Right lobe of liver (tissue), 6 donors: ENCODE data around the gene RBMS3. TPM values are rescaled to one million over a fixed set of nuclear protein-coding genes. Genes with fewer than 3 reads are reported as not detected.

Experiments
- ATAC-seq, 4 donors: fragments of 200-7000 bp; cut with Tn5 transposase; one replicate each; pipeline ENCODE4 v1.9.1; 2020; ENCODE audit warnings: mild to moderate bottlenecking in 4 of 4, moderate library complexity in 4 of 4
- DNase-seq, 3 donors: peaks; one replicate each; pipeline ENCODE4 v3.0.0-alpha.2; 2020
- H3K27ac ChIP-seq, 3 donors: fragments of 200-600 bp; one replicate each; pipeline ENCODE4 v1.8.0; 2022
- H3K27me3 ChIP-seq, 2 donors: fragments of 200-600 bp; one replicate each; pipeline ENCODE4 v1.8.0; 2022
- H3K36me3 ChIP-seq, 4 donors: fragments of 200-600 bp; sonication (generic) in 1 of 4; one replicate each; pipeline versions ENCODE4 v1.5.1 to v1.8.0; 2017 to 2022; ENCODE audit warnings: control low read depth in 1 of 4
- H3K4me1 ChIP-seq, 4 donors: fragments of 200-600 bp; sonication (generic) in 1 of 4; one replicate each; pipeline versions ENCODE4 v1.5.1 to v1.8.0; 2017 to 2022; ENCODE audit warnings: control low read depth in 1 of 4
- H3K4me3 ChIP-seq, 3 donors: fragments of 200-600 bp; one replicate each; pipeline ENCODE4 v1.8.0; 2022
- H3K9me3 ChIP-seq, 4 donors: fragments of 200-600 bp; sonication (generic) in 1 of 4; one replicate each; pipeline versions ENCODE4 v1.5.1 to v1.8.0; 2017 to 2022; ENCODE audit warnings: control low read depth in 1 of 4
- POLR2A ChIP-seq: fragments of 450-650 bp; IDR thresholded peaks from one replicate; pipeline ENCODE4 v1.6.1; 2017; ENCODE audit warnings: antibody characterized with exemption, mild to moderate bottlenecking
- WGBS: methylation state at CpG from one replicate; pipeline ENCODE4 v1.1.6; 2018; ENCODE audit warnings: low coverage, low lambda C conversion rate; ENCODE audit not compliant: insufficient coverage; ENCODE audit errors: missing lambda C conversion rate; 5-methylcytosine and 5-hydroxymethylcytosine counted together
- intact Hi-C, 2 donors: fragments of 100-400 bp; cut with DNase I; formaldehyde crosslinking; loops; one replicate each; pipeline versions ENCODE4 v1.11.2 to v1.14.1; 2022
- total RNA-seq, 6 experiments: library from RNA; depleted of rRNA in 2 of 6; stranded (reverse); fragments of >200 nt in 2 of 6; fragmentation: NEBNext Ultra II Directional in 3 of 6; extraction: Animal tissue kit (Norgen Biotek cat#: 25700) in 3 of 6; gene quantifications; one replicate each; pipeline versions ENCODE4 v1.1.0 to v1.2.4, GENCODE V29; 2016 to 2023
- TF ChIP-seq, protein P1 (sequence below), 4 donors: fragments of 200-600 bp in 3 of 4; fragments of 450-650 bp in 1 of 4; IDR thresholded peaks; one replicate each; pipeline versions ENCODE4 v1.5.1 to v1.8.0; 2016 to 2022; ENCODE audit warnings: antibody characterized with exemption in 4 of 4, mild to moderate bottlenecking in 2 of 4
- donor health status: DM: no; HTN: yes; CAD: no.
- donor health status: DM: no; HTN: no; CAD: no.
- donor health status: DM: no; HTN: no; CAD: no.
- donor health status: DM: no; HTN: yes; CAD: no.
- donor health status: DM: no; HTN: yes; CAD: no.

Gene RBMS3
- total RNA-seq, 6 experiments from 2014 or later: 6.3 to 11.5 (median 8.3) TPM

DNA sequence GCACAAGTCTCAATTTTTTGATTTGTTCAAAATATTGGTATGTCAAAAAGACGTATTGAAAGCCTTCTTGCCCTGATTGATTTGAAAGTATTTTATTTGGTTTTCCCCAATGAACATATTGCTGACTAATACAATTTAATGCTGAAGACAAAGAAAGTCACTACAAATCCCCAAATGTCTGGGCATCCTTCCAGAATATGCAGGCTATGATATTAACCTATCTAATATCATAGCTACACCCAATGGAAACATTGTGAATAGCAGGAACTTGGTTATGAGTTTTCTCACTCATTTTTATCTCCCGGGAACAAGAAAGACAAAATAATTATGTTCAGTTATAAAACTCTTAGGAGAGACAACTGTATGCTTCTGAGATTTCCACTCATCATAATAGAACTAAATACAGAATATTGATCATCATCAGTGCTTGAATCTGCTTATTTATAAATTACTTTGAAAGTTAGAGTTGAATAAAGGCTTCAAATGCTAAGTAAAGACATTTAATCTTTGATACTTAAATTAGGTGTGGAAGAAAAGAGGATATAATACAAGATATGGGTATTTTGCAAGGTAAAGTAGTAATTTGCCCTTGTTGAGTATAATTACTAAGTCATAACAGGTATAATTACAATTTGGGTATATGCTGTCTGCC lies 483.9 kb downstream of the RBMS3 start:
- Histone ChIP-seq H3K27ac (no peak overlapping the region), H3K4me3 (no peak overlapping the region), H3K4me1 (peaks cover 0 to 7% (median 0%) of the 10 kb centered on the region in 4 donors), H3K36me3 (no peaks in the 10 kb centered on the region), H3K9me3 (no peaks in the 10 kb centered on the region), H3K27me3 (no peaks in the 10 kb centered on the region)
- DNase-seq (peak in 1 of 3 donors; percentile 50), ATAC-seq (peak; percentile 73 to 95 (median 84))
- intact Hi-C loops: no loop called here
- TF ChIP-seq, protein P1, sequence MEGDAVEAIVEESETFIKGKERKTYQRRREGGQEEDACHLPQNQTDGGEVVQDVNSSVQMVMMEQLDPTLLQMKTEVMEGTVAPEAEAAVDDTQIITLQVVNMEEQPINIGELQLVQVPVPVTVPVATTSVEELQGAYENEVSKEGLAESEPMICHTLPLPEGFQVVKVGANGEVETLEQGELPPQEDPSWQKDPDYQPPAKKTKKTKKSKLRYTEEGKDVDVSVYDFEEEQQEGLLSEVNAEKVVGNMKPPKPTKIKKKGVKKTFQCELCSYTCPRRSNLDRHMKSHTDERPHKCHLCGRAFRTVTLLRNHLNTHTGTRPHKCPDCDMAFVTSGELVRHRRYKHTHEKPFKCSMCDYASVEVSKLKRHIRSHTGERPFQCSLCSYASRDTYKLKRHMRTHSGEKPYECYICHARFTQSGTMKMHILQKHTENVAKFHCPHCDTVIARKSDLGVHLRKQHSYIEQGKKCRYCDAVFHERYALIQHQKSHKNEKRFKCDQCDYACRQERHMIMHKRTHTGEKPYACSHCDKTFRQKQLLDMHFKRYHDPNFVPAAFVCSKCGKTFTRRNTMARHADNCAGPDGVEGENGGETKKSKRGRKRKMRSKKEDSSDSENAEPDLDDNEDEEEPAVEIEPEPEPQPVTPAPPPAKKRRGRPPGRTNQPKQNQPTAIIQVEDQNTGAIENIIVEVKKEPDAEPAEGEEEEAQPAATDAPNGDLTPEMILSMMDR (IDR thresholded peaks at IDR 0.05): peak; percentile 52 to 65 (median 59)
- TF ChIP-seq POLR2A: no peak
- WGBS: 21% methylated on average over 2 of the region's 2 CpGs

GRCh38 chr3:29771602-29772001 lies 490.7 kb downstream of the RBMS3 start:
- H3K9me3 ChIP-seq: no peaks in the 10 kb centered on the region
- 72% methylated on average over 3 of the region's 3 CpGs for WGBS
- no peak overlapping the region for H3K4me3 ChIP-seq
- no peak for DNase-seq
- intact Hi-C loops: no loop called here
- H3K27ac ChIP-seq: no peak overlapping the region
- no peaks in the 10 kb centered on the region for H3K36me3 ChIP-seq
- no peak for ATAC-seq
- H3K4me1 ChIP-seq: no peaks in the 10 kb centered on the region
- no peaks in the 10 kb centered on the region for H3K27me3 ChIP-seq
- TF ChIP-seq, protein P1 (IDR thresholded peaks at IDR 0.05): no peak
- no peak for TF ChIP-seq POLR2A

GRCh38 chr3:29772436-29772835 lies 491.6 kb downstream of the RBMS3 start:
- no peaks in the 10 kb centered on the region for H3K4me1 ChIP-seq
- H3K9me3 ChIP-seq: no peaks in the 10 kb centered on the region
- no peaks in the 10 kb centered on the region for H3K27me3 ChIP-seq
- intact Hi-C loops: no loop called here
- H3K27ac ChIP-seq: no peak overlapping the region
- H3K4me3 ChIP-seq: no peak overlapping the region
- WGBS: 51% methylated on average over 4 of the region's 4 CpGs
- no peak for ATAC-seq
- DNase-seq: no peak
- TF ChIP-seq POLR2A: no peak
- H3K36me3 ChIP-seq: no peaks in the 10 kb centered on the region

GRCh38 chr3:29773481-29773880 lies 492.6 kb downstream of the RBMS3 start:
- H3K36me3 ChIP-seq: no peaks in the 10 kb centered on the region
- H3K27ac ChIP-seq: no peak overlapping the region
- ATAC-seq (no peak), DNase-seq (no peak)
- no peaks in the 10 kb centered on the region for H3K9me3 ChIP-seq
- intact Hi-C loops: no loop called here
- H3K4me3 ChIP-seq: no peak overlapping the region
- H3K27me3 ChIP-seq: no peaks in the 10 kb centered on the region
- peaks cover 0 to 5% (median 0%) of the 10 kb centered on the region in 4 donors for H3K4me1 ChIP-seq
- 91% methylated on average over 4 of the region's 4 CpGs for WGBS
- TF ChIP-seq, protein P1 (IDR thresholded peaks at IDR 0.05): no peak
- no peak for TF ChIP-seq POLR2A

DNA sequence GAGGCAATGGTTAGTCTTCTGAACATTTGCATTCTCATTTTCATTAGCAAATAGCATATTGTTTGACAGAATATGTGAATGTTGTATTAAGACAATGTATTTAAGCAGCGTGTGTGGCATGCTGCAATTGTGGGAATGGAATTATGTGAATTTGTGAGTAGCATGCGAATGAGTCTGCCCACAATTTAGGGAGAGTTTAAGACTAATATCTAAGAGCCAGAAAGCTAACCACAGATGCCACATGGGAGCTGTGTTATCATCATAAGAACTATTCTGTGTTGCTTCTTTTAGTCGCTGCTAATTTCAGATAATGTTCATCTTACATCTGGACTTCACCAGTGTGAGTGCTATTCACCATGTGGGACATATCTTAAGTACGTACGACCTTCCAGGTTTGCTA lies 494.5 kb downstream of the RBMS3 start:
- intact Hi-C loops: no loop called here
- TF ChIP-seq, protein P1 (IDR thresholded peaks at IDR 0.05): no peak
- TF ChIP-seq POLR2A: no peak
- Histone ChIP-seq H3K36me3 (no peaks in the 10 kb centered on the region), H3K27me3 (no peaks in the 10 kb centered on the region), H3K4me3 (no peak overlapping the region), H3K9me3 (no peaks in the 10 kb centered on the region), H3K27ac (no peak overlapping the region), H3K4me1 (peaks cover 0 to 5% (median 0%) of the 10 kb centered on the region in 4 donors)
- ATAC-seq: no peak
- 97% methylated on average over 5 of the region's 5 CpGs for WGBS
- no peak for DNase-seq
